H1 (cell line): ENCODE results near the gene COL17A1. TPM values are rescaled to one million over a fixed set of nuclear protein-coding genes. Genes with fewer than 3 reads are reported as not detected.

Experiments used
- CTCF ChIA-PET: fragments of 300-600 bp; sonication (Branson Sonifier 250); formaldehyde crosslinking; loops from one replicate; lab custom pipeline; 2021; ENCODE audit not compliant: partially characterized antibody; lab: Charles Lee
- POLR2A ChIA-PET: fragments of 300-600 bp; sonication (Branson Sonifier 250); formaldehyde crosslinking; loops from one replicate; lab custom pipeline; 2021; ENCODE audit warnings: inconsistent platforms; ENCODE audit not compliant: partially characterized antibody; lab: Charles Lee
- DNase-seq, 2 experiments: peaks; one replicate each; pipeline versions ENCODE4 v3.0.0 to v3.0.0-alpha.2; 2010 to 2022; ENCODE audit warnings: low spot score in 2 of 2, low read depth in 1 of 2, mixed read lengths in 1 of 2
- FAIRE-seq: peaks from 2 replicates; lab custom pipeline; 2011; peaks lifted over from hg19 to GRCh38; lab: Jason Lieb, UNC
- H2AFZ ChIP-seq: 2 replicates; pipeline ENCODE4 v1.8.1; 2012; ENCODE audit warnings: low read length, inconsistent platforms
- H2AK5ac ChIP-seq: 2 replicates; pipeline ENCODE4 v1.6.1; 2013; ENCODE audit warnings: low read depth, low read length
- H2BK120ac ChIP-seq: replicated peaks from 2 replicates; pipeline ENCODE3; 2013; ENCODE audit warnings: low read depth, low read length, inconsistent platforms
- H2BK12ac ChIP-seq: 2 replicates; pipeline ENCODE4 v1.6.1; 2013; ENCODE audit warnings: low read depth, low read length
- H2BK15ac ChIP-seq: 2 replicates; pipeline ENCODE4 v1.6.1; 2013; ENCODE audit warnings: low read length
- H2BK20ac ChIP-seq: 2 replicates; pipeline ENCODE4 v1.6.1; 2013; ENCODE audit warnings: low read length
- H2BK5ac ChIP-seq: 2 replicates; pipeline ENCODE4 v1.6.1; 2013; ENCODE audit warnings: low read depth, low read length
- H3K14ac ChIP-seq: 2 replicates; pipeline ENCODE4 v1.6.1; 2013; ENCODE audit warnings: inconsistent platforms; ENCODE audit not compliant: insufficient read length
- H3K18ac ChIP-seq: 2 replicates; pipeline ENCODE4 v1.6.1; 2013; ENCODE audit warnings: low read length; ENCODE audit errors: extremely low read depth
- H3K23ac ChIP-seq: 2 replicates; pipeline ENCODE4 v1.6.1; 2013; ENCODE audit warnings: inconsistent platforms; ENCODE audit not compliant: insufficient read length
- H3K23me2 ChIP-seq: 2 replicates; pipeline ENCODE4 v1.6.1; 2013; ENCODE audit warnings: low read depth, low read length
- H3K27ac ChIP-seq: 2 replicates; pipeline ENCODE4 v1.6.1; 2011; ENCODE audit warnings: low read depth, low read length, inconsistent platforms
- H3K27me3 ChIP-seq, 4 experiments: replicated peaks in 1 of 4; 1 replicate in 1 of 4; 2 replicates in 3 of 4; pipeline versions ENCODE4 v1.6.1 to v1.8.1; 2011 to 2013; ENCODE audit warnings: low read length in 3 of 4, mild to moderate bottlenecking in 3 of 4, inconsistent platforms in 2 of 4, mixed read lengths in 2 of 4, moderate library complexity in 1 of 4; ENCODE audit not compliant: control insufficient read depth in 3 of 4, insufficient read depth in 3 of 4; ENCODE audit errors: extremely low read depth in 1 of 4
- H3K36me3 ChIP-seq, 4 experiments: 2 replicates each; pipeline versions ENCODE4 v1.6.1 to v1.8.1; 2011 to 2013; ENCODE audit warnings: mild to moderate bottlenecking in 4 of 4, low read length in 3 of 4, moderate library complexity in 2 of 4, control low read depth in 1 of 4, inconsistent platforms in 1 of 4; ENCODE audit not compliant: insufficient read depth in 4 of 4, control insufficient read depth in 2 of 4
- H3K4ac ChIP-seq: replicated peaks from 2 replicates; pipeline ENCODE3; 2013; ENCODE audit warnings: low read length, low read depth, mixed read lengths, inconsistent platforms; ENCODE audit not compliant: insufficient read length
- H3K4me1 ChIP-seq, 4 experiments: replicated peaks in 1 of 4; 1 replicate in 1 of 4; 2 replicates in 3 of 4; pipeline versions ENCODE4 v1.6.1 to v1.8.1; 2011 to 2013; ENCODE audit warnings: low read length in 3 of 4, inconsistent platforms in 2 of 4, mixed read lengths in 1 of 4; ENCODE audit not compliant: insufficient read depth in 4 of 4, control insufficient read depth in 3 of 4
- H3K4me2 ChIP-seq, 2 experiments: 2 replicates each; pipeline versions ENCODE4 v1.6.1 to v1.8.1; 2011 to 2013; ENCODE audit warnings: low read depth in 2 of 2, low read length in 2 of 2, control low read depth in 1 of 2, inconsistent platforms in 1 of 2, mild to moderate bottlenecking in 1 of 2; ENCODE audit not compliant: insufficient read depth in 1 of 2
- H3K4me3 ChIP-seq, 4 experiments: fragments of 200-600, 300-600 bp in 1 of 4; sonication (generic), shearing (Covaris generic), sonication (Bioruptor Twin) in 1 of 4; 2 replicates each; pipeline versions ENCODE4 v1.5.1 to v1.8.1; 2011 to 2016; ENCODE audit warnings: low read length in 4 of 4, low read depth in 3 of 4, control low read depth in 2 of 4, inconsistent platforms in 2 of 4, mild to moderate bottlenecking in 2 of 4, mixed read lengths in 1 of 4, moderate library complexity in 1 of 4; ENCODE audit not compliant: insufficient read depth in 2 of 4; ENCODE audit errors: extremely low read depth in 1 of 4
- H3K56ac ChIP-seq: replicated peaks from 2 replicates; pipeline ENCODE3; 2013; ENCODE audit warnings: low read depth, mild to moderate bottlenecking, mixed read lengths, low read length, inconsistent platforms; ENCODE audit not compliant: insufficient read length
- H3K79me1 ChIP-seq: 2 replicates; pipeline ENCODE4 v1.6.1; 2013; ENCODE audit warnings: low read depth, low read length, control low read depth
- H3K79me2 ChIP-seq, 2 experiments: 2 replicates each; pipeline versions ENCODE4 v1.6.1 to v1.8.1; 2012 to 2013; ENCODE audit warnings: low read length in 2 of 2, mild to moderate bottlenecking in 2 of 2, inconsistent platforms in 1 of 2; ENCODE audit not compliant: insufficient read depth in 2 of 2, control insufficient read depth in 1 of 2
- H3K9ac ChIP-seq, 4 experiments: replicated peaks in 1 of 4; 1 replicate in 1 of 4; 2 replicates in 3 of 4; pipeline versions ENCODE4 v1.6.1 to v1.8.1; 2011 to 2013; ENCODE audit warnings: low read depth in 3 of 4, low read length in 3 of 4, control low read depth in 2 of 4, mild to moderate bottlenecking in 2 of 4, moderate library complexity in 2 of 4, inconsistent platforms in 1 of 4; ENCODE audit errors: extremely low read depth in 1 of 4
- H3K9me3 ChIP-seq, 2 experiments: 2 replicates each; pipeline versions ENCODE4 v1.6.1 to v1.8.1; 2012 to 2013; ENCODE audit warnings: mild to moderate bottlenecking in 2 of 2, moderate library complexity in 2 of 2, control low read depth in 1 of 2, inconsistent platforms in 1 of 2, low read depth in 1 of 2, low read length in 1 of 2, mixed read lengths in 1 of 2; ENCODE audit not compliant: insufficient read depth in 2 of 2
- H4K20me1 ChIP-seq, 2 experiments: replicated peaks in 1 of 2; 2 replicates each; pipeline versions ENCODE3 to v1.8.1; 2011 to 2013; ENCODE audit warnings: inconsistent platforms in 2 of 2, low read length in 2 of 2, mild to moderate bottlenecking in 1 of 2; ENCODE audit not compliant: insufficient read depth in 2 of 2, control insufficient read depth in 1 of 2
- H4K5ac ChIP-seq: 2 replicates; pipeline ENCODE4 v1.6.1; 2013; ENCODE audit warnings: low read length, low read depth, mixed read lengths, inconsistent platforms; ENCODE audit not compliant: insufficient read length
- H4K8ac ChIP-seq: 2 replicates; pipeline ENCODE4 v1.8.0; 2013; ENCODE audit warnings: mild to moderate bottlenecking, moderate library complexity, low read length, inconsistent platforms; ENCODE audit not compliant: insufficient read depth; ENCODE audit errors: extremely low read depth
- H4K91ac ChIP-seq: replicated peaks from 2 replicates; pipeline ENCODE3; 2013; ENCODE audit warnings: low read length, mixed read lengths, inconsistent platforms; ENCODE audit not compliant: insufficient read length
- ATF2 ChIP-seq: IDR thresholded peaks from 2 replicates; pipeline ENCODE4 v1.6.1; 2012; ENCODE audit warnings: low read length, inconsistent platforms
- CHD1 ChIP-seq: IDR thresholded peaks from 2 replicates; pipeline ENCODE4 v1.6.1; 2012; ENCODE audit warnings: low read depth, low read length, improper control_type of control experiment
- EP300 ChIP-seq, 2 experiments: IDR thresholded peaks; 1 replicate in 1 of 2; 2 replicates in 1 of 2; pipeline ENCODE4 v1.6.1; 2011 to 2012; ENCODE audit warnings: low read depth in 2 of 2, low read length in 2 of 2, mild to moderate bottlenecking in 2 of 2, borderline replicate concordance in 1 of 2, inconsistent platforms in 1 of 2, moderate library complexity in 1 of 2
- FOSL1 ChIP-seq: IDR thresholded peaks from 2 replicates; pipeline ENCODE4 v1.6.1; 2011; ENCODE audit warnings: mild to moderate bottlenecking, low read depth, low read length, moderate library complexity; ENCODE audit not compliant: insufficient read depth
- JUND ChIP-seq: IDR thresholded peaks from 2 replicates; pipeline ENCODE4 v1.6.1; 2011; ENCODE audit warnings: mild to moderate bottlenecking, improper control_type of control experiment, low read length
- RNF2 ChIP-seq: fragments of 200-900, 300-1000 bp; sonication (generic); IDR thresholded peaks from 2 replicates; pipeline ENCODE4 v1.7.1; 2016; ENCODE audit warnings: borderline replicate concordance, low read depth, mild to moderate bottlenecking, antibody characterized with exemption, low read length; ENCODE audit not compliant: poor library complexity, severe bottlenecking; ENCODE audit errors: missing control alignments
- SRF ChIP-seq: IDR thresholded peaks from 2 replicates; pipeline ENCODE4 v1.6.1; 2011; ENCODE audit warnings: mild to moderate bottlenecking, low read depth, low read length, moderate library complexity
- WGBS, 2 experiments: shearing (Covaris generic) in 1 of 2; methylation state at CpG; one replicate each; pipeline versions ENCODE4 v1.1.6 to v1.1.7; 2013 to 2015; ENCODE audit warnings: low lambda C conversion rate in 2 of 2, mixed read lengths in 2 of 2, inconsistent platforms in 1 of 2, low coverage in 1 of 2, missing lambda C conversion rate in 1 of 2; ENCODE audit not compliant: insufficient replicate concordance in 2 of 2, insufficient coverage in 1 of 2, insufficient read length in 1 of 2; ENCODE audit errors: extremely low coverage in 1 of 2, missing lambda C conversion rate in 1 of 2; 5-methylcytosine and 5-hydroxymethylcytosine counted together
- polyA plus RNA-seq, 7 experiments: library from polyadenylated mRNA; depleted of rRNA in 3 of 7; stranded (reverse) in 5 of 7; unstranded in 2 of 7; fragments of >200 nt in 5 of 7; fragments of 200-250 nt in 2 of 7; gene quantifications; 1 replicate in 5 of 7; 2 replicates in 1 of 7; 4 replicates in 1 of 7; pipeline versions ENCODE4 v1.2.1 to v1.2.3, GENCODE V29; 2011 to 2013; ENCODE audit warnings: missing spikeins in 2 of 7, mixed read lengths in 2 of 7
- total RNA-seq: library from RNA; stranded (reverse); fragmentation: NEBNext Ultra II Directional; extraction: Animal tissue kit (Norgen Biotek cat#: 25700); gene quantifications from 2 replicates; pipeline ENCODE4 v1.2.1, GENCODE V29; 2021

Gene COL17A1
- total and polyA plus RNA-seq, 2 of the 8 experiments (the other 6 are each of a cell fraction or from before 2014, with no cell fraction given) = 0.35 to 0.37 TPM

- Histone ChIP-seq H3K4me2 (no peak overlapping the region), H2BK12ac (no peak overlapping the region), H4K8ac (no peak overlapping the region), H3K79me2 (0 out of 4 replicates have a peak, but pooled peaks cover 0 to 2% of the 10 kb centered on the region in 2 experiments), H4K91ac (no peak overlapping the region), H4K20me1 (no peaks in the 10 kb centered on the region), H2BK5ac (no peak overlapping the region), H3K27me3 (no peaks in the 10 kb centered on the region), H4K5ac (no peak overlapping the region), H3K14ac (no peak overlapping the region), H2AFZ (no peak overlapping the region), H3K23ac (no peak overlapping the region), H3K4ac (no peak overlapping the region), H2BK120ac (no peak overlapping the region), H3K79me1 (no peaks in the 10 kb centered on the region), H3K27ac (no peak overlapping the region), H3K18ac (no peak overlapping the region), H3K4me1 (no peaks in the 10 kb centered on the region), H3K4me3 (no peak overlapping the region), H3K9ac (no peak overlapping the region), H2BK20ac (no peak overlapping the region), H2BK15ac (no peak overlapping the region), H3K56ac (no peak overlapping the region), H3K36me3 (no peaks in the 10 kb centered on the region; a peak in 2 of 8 replicates), H3K23me2 (no peaks in the 10 kb centered on the region), H2AK5ac (no peak overlapping the region), H3K9me3 (no peaks in the 10 kb centered on the region)
- DNase-seq (no peak), FAIRE-seq (no peak)
- CTCF ChIA-PET = interaction anchor here (0.6 kb wide), 1 partner anchor 773 kb away, joined by 3 read pairs; no protein-coding TSS in a partner anchor
- WGBS, 2 experiments = 88% methylated on average over 3 of the region's 3 CpGs; no CpG with 5 or more reads in 1 of the 2 experiments
- POLR2A ChIA-PET = no interaction called here
- no peak for TF ChIP-seq FOSL1
- no peak for TF ChIP-seq EP300 (IDR thresholded peaks at IDR 0.05; ENCODE audit: borderline replicate concordance in 1 of 2, low read depth in 2 of 2, low read length in 2 of 2)
- TF ChIP-seq RNF2 = no peak
- TF ChIP-seq JUND = no peak
- no peak for TF ChIP-seq ATF2
- no peak for TF ChIP-seq CHD1
- no peak for TF ChIP-seq SRF
These were observed 95.6 kb downstream of the COL17A1 start for GRCh38 chr10:103990121-103990520.
